Cardiac fibroblast (primary cell): Measurements from ENCODE around the gene RFXANK.

Experiments used
- DNase-seq, 2 donors: peaks; one replicate each; pipeline versions ENCODE4 v3.0.0 to v3.0.0-alpha.2; 2010; ENCODE audit warnings: low read depth in 2 of 2
- H3K4me3 ChIP-seq, 2 donors: replicated peaks in 1 of 2; 1 replicate in 1 of 2; 2 replicates in 1 of 2; pipeline ENCODE4 v1.5.1; 2011; ENCODE audit warnings: low read depth in 2 of 2, low read length in 2 of 2, mild to moderate bottlenecking in 2 of 2, moderate library complexity in 1 of 2
- CTCF ChIP-seq: IDR thresholded peaks from one replicate; pipeline ENCODE4 v1.5.1; 2011; ENCODE audit warnings: low read depth, mild to moderate bottlenecking, low read length, inconsistent platforms

The RFXANK gene

GRCh38 chr19:19149435-19149834 is 42.6 kb upstream of the RFXANK start:
- no peak overlapping the region for H3K4me3 ChIP-seq
- DNase-seq = no peak
- TF ChIP-seq CTCF = no peak

GRCh38 chr19:19151418-19151817 is 40.6 kb upstream of the RFXANK start:
- H3K4me3 ChIP-seq = no peak overlapping the region
- no peak for TF ChIP-seq CTCF
- DNase-seq = no peak

- H3K4me3 ChIP-seq = no peak overlapping the region
- no peak for TF ChIP-seq CTCF
- DNase-seq = no peak
These were observed 39.2 kb upstream of the RFXANK start for GRCh38 chr19:19152668-19153384.

GRCh38 chr19:19154768-19155494 is 37.1 kb upstream of the RFXANK start:
- DNase-seq = no peak
- no peak for TF ChIP-seq CTCF
- H3K4me3 ChIP-seq = no peak overlapping the region

GRCh38 chr19:19155495-19156219 is 36.4 kb upstream of the RFXANK start:
- no peak overlapping the region for H3K4me3 ChIP-seq
- no peak for TF ChIP-seq CTCF
- no peak for DNase-seq

GRCh38 chr19:19157808-19158207 is 34.2 kb upstream of the RFXANK start:
- H3K4me3 ChIP-seq = no peak overlapping the region
- no peak for TF ChIP-seq CTCF
- DNase-seq = no peak
